OCI-LY1 (cell line): Measurements from ENCODE around the gene PIGU.

ENCODE experiments used
- CTCF ChIP-seq: fragments of 200-600 bp; sonication (generic), shearing (Covaris generic); IDR thresholded peaks from 2 replicates; pipeline ENCODE4 v1.5.1; 2017; ENCODE audit warnings: mild to moderate bottlenecking, antibody characterized with exemption, low read length, moderate library complexity, mixed read lengths
- EZH2 ChIP-seq: fragments of 200-600 bp; sonication (generic), shearing (Covaris generic); IDR thresholded peaks from 2 replicates; pipeline ENCODE4 v1.8.0; 2017; ENCODE audit warnings: borderline replicate concordance, mixed run types, mild to moderate bottlenecking, antibody characterized with exemption, low read length, moderate library complexity, mixed read lengths

GRCh38 chr20:34622821-34623451 is 54.0 kb downstream of the PIGU start:
- TF ChIP-seq CTCF (no peak), EZH2 (no peak)
